Measurements from ENCODE around the gene PRKD1.
"Not testable (repeated sequence)": the region's sequence is repeated elsewhere in the genome, so short reads cannot be mapped to it uniquely, and the experiment has no call there.

PRKD1 gene

DNA sequence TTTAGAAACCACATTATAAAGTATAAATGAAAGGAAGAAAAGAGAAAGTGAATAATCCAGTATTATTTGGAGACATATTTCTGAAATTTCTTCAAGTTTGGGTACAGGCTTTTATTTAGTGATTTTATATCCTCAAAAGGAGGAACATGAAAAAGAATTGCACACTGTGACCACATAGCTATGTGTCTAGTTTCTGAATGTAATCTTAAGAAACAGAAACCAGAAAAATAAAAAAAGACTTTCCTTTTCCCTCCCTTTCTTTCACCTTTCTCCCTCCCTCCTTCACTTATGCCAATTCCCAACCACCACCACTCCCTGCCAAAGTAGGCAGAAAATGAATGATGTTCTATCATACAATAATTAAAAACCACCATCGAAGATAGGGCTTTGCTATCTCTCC, 189.6 kb downstream of the PRKD1 start:
- no peaks in the 10 kb centered on the region for H3K36me3 ChIP-seq (ENCODE audit: control insufficient read depth, insufficient read depth, low read length)
- no CpG with 5 or more reads among the region's 1 CpG for WGBS, 2 experiments

GRCh38 chr14:29735459-29735858, 192.2 kb downstream of the PRKD1 start:
- Histone ChIP-seq H3K9me3 (ENCODE audit: control insufficient read depth, low read length) (no peaks in the 10 kb centered on the region), H3K4me3 (ENCODE audit: insufficient read depth, low read depth, low read length) (no peak overlapping the region), H3K27ac (ENCODE audit: insufficient read depth, low read depth, low read length, poor library complexity, severe bottlenecking) (no peak overlapping the region), H3K4me1 (ENCODE audit: control insufficient read depth, insufficient read depth, low read length) (no peaks in the 10 kb centered on the region), H3K36me3 (ENCODE audit: control insufficient read depth, insufficient read depth, low read length) (no peaks in the 10 kb centered on the region), H3K27me3 (ENCODE audit: control insufficient read depth, insufficient read depth, low read length, poor library complexity, severe bottlenecking) (no peaks in the 10 kb centered on the region)
- 88 to 100% methylated on average over 3 to 4 of the region's 4 CpGs for WGBS, 2 experiments

More for the DNA sequence above, 189.6 kb downstream of the PRKD1 start:
- no peaks in the 10 kb centered on the region for H3K27me3 ChIP-seq (ENCODE audit: control insufficient read depth, insufficient read depth, low read length, poor library complexity, severe bottlenecking)
- H3K9me3 ChIP-seq (ENCODE audit: control insufficient read depth, low read length), result no peaks in the 10 kb centered on the region
- H3K27ac ChIP-seq (ENCODE audit: insufficient read depth, low read depth, low read length, poor library complexity, severe bottlenecking), result no peak overlapping the region
- no peak overlapping the region for H3K4me3 ChIP-seq (ENCODE audit: insufficient read depth, low read depth, low read length)
- H3K4me1 ChIP-seq (ENCODE audit: control insufficient read depth, insufficient read depth, low read length), result no peaks in the 10 kb centered on the region

DNA sequence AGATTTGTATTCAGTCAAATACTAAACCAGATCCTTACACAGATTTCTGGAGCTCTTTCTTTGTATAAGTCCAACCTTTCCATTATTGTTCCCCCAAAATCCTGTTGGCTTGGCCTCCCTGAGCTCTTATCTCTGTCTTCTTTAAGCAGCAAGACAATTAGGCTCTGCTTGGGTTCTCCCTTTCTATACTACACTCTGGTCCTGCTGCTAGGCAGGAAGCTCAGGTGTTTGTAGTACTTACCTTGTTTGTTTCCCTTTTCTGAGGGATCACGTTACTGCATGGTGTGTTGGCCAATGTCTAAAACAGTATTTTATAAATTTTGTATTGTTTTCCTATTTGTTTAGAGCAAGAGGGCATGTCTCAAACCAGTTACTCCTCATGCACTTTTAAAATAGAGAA, 192.9 kb downstream of the PRKD1 start:
- Histone ChIP-seq H3K36me3 (ENCODE audit: control insufficient read depth, insufficient read depth, low read length) (no peaks in the 10 kb centered on the region), H3K4me1 (ENCODE audit: control insufficient read depth, insufficient read depth, low read length) (no peaks in the 10 kb centered on the region), H3K9me3 (ENCODE audit: control insufficient read depth, low read length) (no peaks in the 10 kb centered on the region), H3K27ac (ENCODE audit: insufficient read depth, low read depth, low read length, poor library complexity, severe bottlenecking) (no peak overlapping the region), H3K4me3 (ENCODE audit: insufficient read depth, low read depth, low read length) (no peak overlapping the region), H3K27me3 (ENCODE audit: control insufficient read depth, insufficient read depth, low read length, poor library complexity, severe bottlenecking) (no peaks in the 10 kb centered on the region)
- 38% methylated on average over 1 of the region's 1 CpG; no CpG with 5 or more reads in 1 of the 2 experiments for WGBS, 2 experiments

DNA sequence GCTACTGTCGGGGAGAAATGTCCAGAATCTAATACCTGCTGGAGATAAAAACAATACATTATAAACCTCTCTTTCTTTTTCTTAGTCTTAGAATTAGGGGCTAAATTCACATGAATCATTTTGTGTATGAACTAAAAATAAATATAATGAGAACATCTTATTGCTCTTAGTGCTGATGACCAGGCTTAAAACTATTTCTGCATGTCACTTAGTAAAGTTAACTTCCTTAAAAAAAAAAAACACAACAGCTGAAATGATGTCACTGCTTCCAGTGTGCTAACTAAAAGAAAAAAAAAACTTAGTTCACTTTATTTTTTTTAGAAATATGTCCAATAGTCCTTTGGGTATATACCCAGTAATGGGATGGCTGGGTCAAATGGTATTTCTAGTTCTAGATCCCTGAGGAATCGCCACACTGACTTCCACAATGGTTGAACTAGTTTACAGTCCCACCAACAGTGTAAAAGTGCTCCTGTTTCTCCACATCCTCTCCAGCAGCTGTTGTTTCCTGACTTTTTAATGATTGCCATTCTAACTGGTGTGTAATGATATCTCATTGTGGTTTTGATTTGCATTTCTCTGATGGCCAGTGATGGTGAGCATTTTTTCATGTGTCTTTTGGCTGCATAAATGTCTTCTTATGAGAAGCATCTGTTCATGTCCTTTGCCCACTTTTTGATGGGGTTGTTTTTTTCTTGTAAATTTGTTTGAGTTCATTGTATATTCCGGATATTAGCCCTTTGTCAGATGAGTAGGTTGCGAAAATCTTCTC, 200.9 kb downstream of the PRKD1 start:
- WGBS, 2 experiments, result 77 to 100% methylated on average over 1 to 3 of the region's 4 CpGs
- H3K27ac ChIP-seq (ENCODE audit: insufficient read depth, low read depth, low read length, poor library complexity, severe bottlenecking); H3K4me1 ChIP-seq (ENCODE audit: control insufficient read depth, insufficient read depth, low read length); H3K36me3 ChIP-seq (ENCODE audit: control insufficient read depth, insufficient read depth, low read length); H3K9me3 ChIP-seq (ENCODE audit: control insufficient read depth, low read length); H3K27me3 ChIP-seq (ENCODE audit: control insufficient read depth, insufficient read depth, low read length, poor library complexity, severe bottlenecking); H3K4me3 ChIP-seq (ENCODE audit: insufficient read depth, low read depth, low read length): not testable (repeated sequence)

DNA sequence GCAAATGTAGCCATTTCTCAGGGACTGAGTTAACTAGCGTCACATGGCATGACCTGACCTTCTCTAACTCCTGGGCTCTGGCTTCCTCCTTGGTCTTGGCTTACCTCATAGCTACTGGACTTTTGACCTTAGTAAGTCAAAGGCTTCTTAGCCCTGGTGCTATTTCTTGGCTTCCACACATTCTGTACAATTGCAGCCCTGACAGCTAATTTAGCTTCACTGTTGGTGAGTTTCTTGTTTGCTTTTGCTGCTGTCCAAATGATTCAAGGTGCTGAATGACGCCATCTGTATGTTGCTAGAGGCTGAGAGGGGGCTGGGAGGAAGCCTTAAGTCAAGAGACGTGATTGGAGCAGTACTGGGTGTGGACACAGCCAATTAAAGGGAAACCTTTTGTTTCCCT, 202.7 kb downstream of the PRKD1 start:
- Histone ChIP-seq H3K4me1 (ENCODE audit: control insufficient read depth, insufficient read depth, low read length) (no peaks in the 10 kb centered on the region), H3K9me3 (ENCODE audit: control insufficient read depth, low read length) (no peaks in the 10 kb centered on the region), H3K27me3 (ENCODE audit: control insufficient read depth, insufficient read depth, low read length, poor library complexity, severe bottlenecking) (no peaks in the 10 kb centered on the region), H3K27ac (ENCODE audit: insufficient read depth, low read depth, low read length, poor library complexity, severe bottlenecking) (no peak overlapping the region), H3K36me3 (ENCODE audit: control insufficient read depth, insufficient read depth, low read length) (no peaks in the 10 kb centered on the region), H3K4me3 (ENCODE audit: insufficient read depth, low read depth, low read length) (no peak overlapping the region)
- 78 to 83% methylated on average over 3 of the region's 3 CpGs for WGBS, 2 experiments

- Histone ChIP-seq H3K27ac (ENCODE audit: insufficient read depth, low read depth, low read length, poor library complexity, severe bottlenecking) (no peak overlapping the region), H3K27me3 (ENCODE audit: control insufficient read depth, insufficient read depth, low read length, poor library complexity, severe bottlenecking) (no peaks in the 10 kb centered on the region), H3K9me3 (ENCODE audit: control insufficient read depth, low read length) (no peaks in the 10 kb centered on the region), H3K4me3 (ENCODE audit: insufficient read depth, low read depth, low read length) (no peak overlapping the region), H3K4me1 (ENCODE audit: control insufficient read depth, insufficient read depth, low read length) (no peaks in the 10 kb centered on the region), H3K36me3 (ENCODE audit: control insufficient read depth, insufficient read depth, low read length) (no peaks in the 10 kb centered on the region)
- WGBS, 2 experiments, result 89 to 93% methylated on average over 1 of the region's 1 CpG
Observed at GRCh38 chr14:29722831-29723230, 204.8 kb downstream of the PRKD1 start.

DNA sequence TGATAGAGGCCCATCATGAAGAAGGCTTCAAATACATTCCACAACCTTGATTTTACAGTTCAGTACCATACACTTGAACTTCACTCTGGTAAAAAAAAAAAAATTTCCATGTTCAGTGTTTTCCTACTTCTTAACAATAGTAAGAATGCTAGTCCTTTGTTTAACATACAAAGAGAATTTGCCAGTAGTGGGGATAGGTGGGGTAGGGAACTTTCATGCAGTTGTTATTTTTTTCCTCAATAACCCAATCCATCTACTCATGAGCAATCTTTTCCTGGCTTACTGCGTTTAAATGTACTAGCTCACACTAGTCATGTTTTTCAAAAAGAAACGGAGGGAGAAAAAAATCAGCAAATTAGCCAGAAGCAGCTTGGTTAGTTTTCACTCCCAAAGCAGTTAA, 206.1 kb downstream of the PRKD1 start:
- Histone ChIP-seq H3K4me1 (ENCODE audit: control insufficient read depth, insufficient read depth, low read length) (no peaks in the 10 kb centered on the region), H3K27ac (ENCODE audit: insufficient read depth, low read depth, low read length, poor library complexity, severe bottlenecking) (no peak overlapping the region), H3K36me3 (ENCODE audit: control insufficient read depth, insufficient read depth, low read length) (no peaks in the 10 kb centered on the region), H3K4me3 (ENCODE audit: insufficient read depth, low read depth, low read length) (no peak overlapping the region), H3K9me3 (ENCODE audit: control insufficient read depth, low read length) (no peaks in the 10 kb centered on the region), H3K27me3 (ENCODE audit: control insufficient read depth, insufficient read depth, low read length, poor library complexity, severe bottlenecking) (no peaks in the 10 kb centered on the region)
- WGBS, 2 experiments, result 87 to 92% methylated on average over 2 of the region's 2 CpGs

- Histone ChIP-seq H3K9me3 (ENCODE audit: control insufficient read depth, low read length) (no peaks in the 10 kb centered on the region), H3K4me3 (ENCODE audit: insufficient read depth, low read depth, low read length) (no peak overlapping the region), H3K27ac (ENCODE audit: insufficient read depth, low read depth, low read length, poor library complexity, severe bottlenecking) (no peak overlapping the region), H3K4me1 (ENCODE audit: control insufficient read depth, insufficient read depth, low read length) (no peaks in the 10 kb centered on the region), H3K36me3 (ENCODE audit: control insufficient read depth, insufficient read depth, low read length) (no peaks in the 10 kb centered on the region), H3K27me3 (ENCODE audit: control insufficient read depth, insufficient read depth, low read length, poor library complexity, severe bottlenecking) (no peaks in the 10 kb centered on the region)
- 82 to 84% methylated on average over 5 of the region's 5 CpGs for WGBS, 2 experiments
Observed at GRCh38 chr14:29717901-29718300, 209.7 kb downstream of the PRKD1 start.

DNA sequence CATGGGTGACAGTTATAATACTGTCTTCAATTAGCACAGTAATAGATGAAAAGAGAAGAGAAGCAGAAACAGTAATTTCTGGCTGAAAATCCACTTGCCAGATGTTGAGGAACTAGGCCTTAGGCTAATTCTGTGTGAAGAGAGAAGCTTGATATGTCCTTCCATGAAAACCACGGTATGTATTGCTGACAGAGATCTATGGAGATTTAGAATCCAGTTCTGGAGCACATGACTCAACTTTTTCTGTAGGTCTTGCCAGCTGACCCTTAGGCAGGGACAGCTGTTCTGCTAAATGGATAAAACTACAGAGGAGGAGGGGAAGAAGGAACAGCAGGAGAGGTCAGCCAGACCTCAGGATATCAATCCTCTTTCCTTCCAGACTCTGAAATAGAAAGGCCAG, 211.5 kb downstream of the PRKD1 start:
- H3K36me3 ChIP-seq (ENCODE audit: control insufficient read depth, insufficient read depth, low read length), result no peaks in the 10 kb centered on the region
- no peaks in the 10 kb centered on the region for H3K4me1 ChIP-seq (ENCODE audit: control insufficient read depth, insufficient read depth, low read length)
- no peaks in the 10 kb centered on the region for H3K27me3 ChIP-seq (ENCODE audit: control insufficient read depth, insufficient read depth, low read length, poor library complexity, severe bottlenecking)
- no peak overlapping the region for H3K4me3 ChIP-seq (ENCODE audit: insufficient read depth, low read depth, low read length)
- H3K27ac ChIP-seq (ENCODE audit: insufficient read depth, low read depth, low read length, poor library complexity, severe bottlenecking), result no peak overlapping the region
- WGBS, 2 experiments, result 92 to 97% methylated on average over 1 of the region's 1 CpG
- H3K9me3 ChIP-seq (ENCODE audit: control insufficient read depth, low read length), result no peaks in the 10 kb centered on the region

DNA sequence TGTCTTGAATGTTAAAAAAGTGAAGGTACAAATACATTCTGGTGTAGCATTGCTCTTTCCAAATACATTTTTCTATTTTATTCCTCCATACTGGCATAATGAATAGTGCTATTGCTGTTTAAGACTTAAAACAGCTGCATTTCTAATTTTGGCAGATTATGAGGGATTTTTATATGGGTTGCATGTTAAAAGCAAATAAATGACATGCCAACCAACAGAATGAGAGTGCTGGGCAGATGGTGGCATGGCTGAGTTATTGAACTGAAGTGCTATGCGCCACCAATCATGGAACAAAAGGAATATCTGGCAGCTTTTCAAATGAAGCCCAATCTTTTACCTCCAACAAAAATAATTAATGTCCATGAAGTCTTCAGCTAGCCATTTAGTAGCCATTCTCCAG, 215.0 kb downstream of the PRKD1 start:
- no peak overlapping the region for H3K27ac ChIP-seq (ENCODE audit: insufficient read depth, low read depth, low read length, poor library complexity, severe bottlenecking)

More for the DNA sequence above, 215.0 kb downstream of the PRKD1 start:
- no peaks in the 10 kb centered on the region for H3K27me3 ChIP-seq (ENCODE audit: control insufficient read depth, insufficient read depth, low read length, poor library complexity, severe bottlenecking)
- 81 to 94% methylated on average over 1 of the region's 1 CpG for WGBS, 2 experiments
- no peaks in the 10 kb centered on the region for H3K4me1 ChIP-seq (ENCODE audit: control insufficient read depth, insufficient read depth, low read length)
- H3K9me3 ChIP-seq (ENCODE audit: control insufficient read depth, low read length), result no peaks in the 10 kb centered on the region
- no peaks in the 10 kb centered on the region for H3K36me3 ChIP-seq (ENCODE audit: control insufficient read depth, insufficient read depth, low read length)
- no peak overlapping the region for H3K4me3 ChIP-seq (ENCODE audit: insufficient read depth, low read depth, low read length)

All from ectodermal cell (in vitro differentiated cells).